Measurements from ENCODE around the gene THEMIS2. TPM values are rescaled to one million over a fixed set of nuclear protein-coding genes. Genes with fewer than 3 reads are reported as not detected.
A peak's percentile ranks its signal among the peaks of the same experiment; 100 is the strongest.

THEMIS2 gene
- polyA plus RNA-seq, 3 donors: 306 to 618 (median 344) TPM

- DNase-seq: no peak
- H3K79me2 ChIP-seq (ENCODE audit: insufficient read depth, low read length): no peaks in the 10 kb centered on the region
- Mint-ChIP-seq H3K27ac (peak overlapping the region in 3 of 7 donors; percentile 57 to 75 (median 68)), H3K4me3 (no peak overlapping the region), H3K27me3 (ENCODE audit: low read depth in 3 of 3) (peaks cover 0 to 2% (median 0%) of the 10 kb centered on the region in 3 donors), H3K4me1 (no peaks in the 10 kb centered on the region), H3K9me3 (peaks cover 0 to 5% (median 0%) of the 10 kb centered on the region in 7 donors), H3K36me3 (peaks cover 55 to 70% of the 10 kb centered on the region in 2 donors)
- no peak overlapping the region for H2AFZ ChIP-seq (ENCODE audit: insufficient read depth, low read depth, low read length, poor library complexity, severe bottlenecking)
- peaks cover 55 to 69% of the 10 kb centered on the region in 2 donors for H3K36me3 ChIP-seq (replicated peaks in 1 of 2; ENCODE audit: control insufficient read depth in 1 of 2, insufficient read depth in 2 of 2, low read length in 2 of 2)
- no peaks in the 10 kb centered on the region for H3K4me1 ChIP-seq (ENCODE audit: control insufficient read depth in 1 of 2, insufficient read depth in 2 of 2, low read length in 2 of 2)
- H3K27me3 ChIP-seq (ENCODE audit: control insufficient read depth in 2 of 2, insufficient read depth in 2 of 2, low read length in 2 of 2): no peaks in the 10 kb centered on the region
- intact Hi-C loops (cut with micrococcal nuclease): loop anchor here in 1 of 2 donors (10.0 kb wide), 1 partner anchor 375 kb away; no protein-coding TSS in a partner anchor
- H3K27ac ChIP-seq (ENCODE audit: low read depth in 1 of 2, low read length in 2 of 2): no peak overlapping the region
- peaks cover 4% of the 10 kb centered on the region for H4K20me1 ChIP-seq (ENCODE audit: insufficient read depth, low read length)
- no peak for TF ChIP-seq CTCF (IDR thresholded peaks at IDR 0.05)
- H3K4me2 ChIP-seq (replicated peaks; ENCODE audit: extremely low read depth, low read length, poor library complexity, severe bottlenecking): no peak overlapping the region
- H3K9ac ChIP-seq (ENCODE audit: insufficient read depth, low read length, poor library complexity, severe bottlenecking): no peak overlapping the region
- no peak overlapping the region for H3K4me3 ChIP-seq (replicated peaks in 1 of 3; ENCODE audit: low read depth in 2 of 3, low read length in 3 of 3)
- H3K9me3 ChIP-seq (replicated peaks in 1 of 2; ENCODE audit: control insufficient read depth in 1 of 2, insufficient read depth in 1 of 2, low read length in 2 of 2): no peaks in the 10 kb centered on the region
- WGBS (ENCODE audit: insufficient coverage): 80% methylated on average over 1 of the region's 7 CpGs
Observed at GRCh38 chr1:27849951-27850350, 22.4 kb upstream of the THEMIS2 start.

GRCh38 chr1:27855085-27855484 is 17.3 kb upstream of the THEMIS2 start:
- Mint-ChIP-seq H3K4me3 (no peak overlapping the region), H3K4me1 (peaks cover 23% of the 10 kb centered on the region), H3K36me3 (peaks cover 18 to 20% of the 10 kb centered on the region in 2 donors), H3K27me3 (ENCODE audit: low read depth in 3 of 3) (no peaks in the 10 kb centered on the region), H3K9me3 (peaks cover 0 to 2% (median 0%) of the 10 kb centered on the region in 7 donors), H3K27ac (no peak overlapping the region)
- intact Hi-C loops (cut with micrococcal nuclease): loop anchor here in 1 of 2 donors (5.0 kb wide), 1 partner anchor 42 kb away; no protein-coding TSS in a partner anchor
- Histone ChIP-seq H3K27ac (ENCODE audit: low read depth in 1 of 2, low read length in 2 of 2) (no peak overlapping the region), H3K4me1 (ENCODE audit: control insufficient read depth in 1 of 2, insufficient read depth in 2 of 2, low read length in 2 of 2) (peaks cover 20 to 22% of the 10 kb centered on the region in 2 donors), H3K79me2 (ENCODE audit: insufficient read depth, low read length) (peaks cover 7% of the 10 kb centered on the region), H2AFZ (ENCODE audit: insufficient read depth, low read depth, low read length, poor library complexity, severe bottlenecking) (no peak overlapping the region), H3K36me3 (replicated peaks in 1 of 2; ENCODE audit: control insufficient read depth in 1 of 2, insufficient read depth in 2 of 2, low read length in 2 of 2) (peaks cover 16 to 18% of the 10 kb centered on the region in 2 donors), H3K4me2 (replicated peaks; ENCODE audit: extremely low read depth, low read length, poor library complexity, severe bottlenecking) (no peak overlapping the region), H3K9ac (ENCODE audit: insufficient read depth, low read length, poor library complexity, severe bottlenecking) (no peak overlapping the region), H3K4me3 (replicated peaks in 1 of 3; ENCODE audit: low read depth in 2 of 3, low read length in 3 of 3) (no peak overlapping the region), H3K9me3 (replicated peaks in 1 of 2; ENCODE audit: control insufficient read depth in 1 of 2, insufficient read depth in 1 of 2, low read length in 2 of 2) (no peaks in the 10 kb centered on the region), H3K27me3 (ENCODE audit: control insufficient read depth in 2 of 2, insufficient read depth in 2 of 2, low read length in 2 of 2) (no peaks in the 10 kb centered on the region), H4K20me1 (ENCODE audit: insufficient read depth, low read length) (peaks cover 4% of the 10 kb centered on the region)
- WGBS (ENCODE audit: insufficient coverage): 100% methylated on average over 2 of the region's 6 CpGs
- no peak for TF ChIP-seq CTCF (IDR thresholded peaks at IDR 0.05)
- no peak for DNase-seq

Data from CD14-positive monocyte (primary cell).